GM19238 (cell line): Measurements from ENCODE around the gene OR2H2.
A peak's percentile ranks its signal among the peaks of the same experiment; 100 is the strongest.

Experiments
- DNase-seq: peaks from one replicate; pipeline ENCODE4 v3.0.0; 2011; ENCODE audit warnings: low spot score; ENCODE audit not compliant: insufficient read length

Gene OR2H2

DNA sequence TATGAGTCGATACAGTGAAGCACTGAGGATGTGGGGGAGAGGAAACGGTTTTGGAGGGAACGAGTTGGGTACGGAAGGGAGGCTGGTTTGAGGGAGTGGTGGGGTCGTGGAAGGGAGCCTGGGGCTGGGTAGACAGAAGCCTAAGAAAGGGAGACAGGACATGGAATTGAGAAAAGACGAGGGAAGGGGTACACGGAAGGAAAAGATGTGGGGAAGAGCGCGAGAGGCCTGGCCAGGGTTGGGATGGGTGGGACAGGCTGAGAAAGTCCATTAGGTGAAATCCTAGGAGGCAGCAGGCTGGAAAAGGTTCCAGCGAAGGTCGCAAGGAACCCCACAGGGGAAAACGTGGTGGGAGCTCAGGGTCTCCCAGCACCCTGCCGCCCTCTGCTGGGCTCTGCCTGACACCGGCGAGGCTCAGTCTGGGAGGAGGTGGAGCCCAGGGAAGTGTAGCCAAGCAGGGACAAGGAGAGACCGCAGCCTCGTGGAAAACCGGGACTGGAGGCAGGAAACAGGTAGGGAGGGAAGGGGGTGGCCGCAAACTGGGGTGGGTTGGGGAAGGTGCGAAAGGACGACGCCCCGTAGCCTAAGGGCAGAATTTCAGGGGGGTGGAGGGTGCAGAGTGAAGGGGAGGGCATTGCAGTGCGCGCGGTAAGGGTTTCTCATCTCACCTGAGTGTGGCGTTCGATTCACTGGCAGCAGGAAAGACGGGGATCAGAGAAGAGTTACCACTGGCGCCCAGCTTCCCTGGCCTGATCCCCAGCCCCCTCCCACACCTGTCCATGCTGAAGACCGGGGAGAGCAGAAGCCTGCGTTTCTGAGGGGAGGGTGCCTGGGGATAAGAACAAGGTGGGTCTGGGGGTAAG lies 43.7 kb downstream of the OR2H2 start:
- peak; percentile 71 for DNase-seq

DNA sequence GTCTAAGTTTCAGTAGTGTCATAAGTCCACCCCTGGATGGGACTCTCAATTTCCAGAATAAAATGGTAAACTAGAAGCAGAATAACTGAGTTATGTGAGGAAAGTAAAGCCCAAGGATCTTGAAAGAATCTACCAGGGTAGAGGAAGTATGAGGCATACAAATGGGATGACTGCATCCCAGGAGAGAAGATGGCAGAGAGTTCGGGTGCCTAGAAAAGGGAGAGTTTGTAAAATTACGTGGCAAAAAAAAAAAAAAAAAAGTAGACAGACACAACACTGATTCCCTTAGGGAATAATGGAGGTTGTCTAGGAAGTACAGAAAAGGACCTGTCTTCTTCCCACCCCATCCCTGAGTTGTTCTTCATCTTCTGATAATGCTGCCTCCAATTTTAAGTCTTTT lies 44.6 kb downstream of the OR2H2 start:
- no peak for DNase-seq

DNA sequence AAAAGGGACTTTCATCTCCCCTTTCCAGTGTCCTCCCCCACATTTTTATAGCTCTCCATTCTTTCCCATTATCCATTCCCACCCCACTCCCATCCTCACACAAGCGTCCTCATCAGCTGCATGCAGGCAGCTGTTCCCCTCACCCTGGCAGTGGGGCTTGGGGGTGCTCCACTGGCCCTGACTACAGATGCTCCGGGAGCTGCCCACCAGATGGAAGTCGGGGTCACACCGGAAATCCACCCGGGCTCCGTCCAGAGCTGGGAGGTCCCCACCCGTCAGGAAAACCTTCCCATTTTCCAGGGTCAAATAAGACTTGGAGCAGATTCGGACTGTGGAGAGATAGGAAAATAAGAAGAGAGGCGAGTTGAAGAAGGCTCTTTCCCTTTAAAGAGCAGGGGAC lies 45.4 kb downstream of the OR2H2 start:
- DNase-seq = no peak

DNA sequence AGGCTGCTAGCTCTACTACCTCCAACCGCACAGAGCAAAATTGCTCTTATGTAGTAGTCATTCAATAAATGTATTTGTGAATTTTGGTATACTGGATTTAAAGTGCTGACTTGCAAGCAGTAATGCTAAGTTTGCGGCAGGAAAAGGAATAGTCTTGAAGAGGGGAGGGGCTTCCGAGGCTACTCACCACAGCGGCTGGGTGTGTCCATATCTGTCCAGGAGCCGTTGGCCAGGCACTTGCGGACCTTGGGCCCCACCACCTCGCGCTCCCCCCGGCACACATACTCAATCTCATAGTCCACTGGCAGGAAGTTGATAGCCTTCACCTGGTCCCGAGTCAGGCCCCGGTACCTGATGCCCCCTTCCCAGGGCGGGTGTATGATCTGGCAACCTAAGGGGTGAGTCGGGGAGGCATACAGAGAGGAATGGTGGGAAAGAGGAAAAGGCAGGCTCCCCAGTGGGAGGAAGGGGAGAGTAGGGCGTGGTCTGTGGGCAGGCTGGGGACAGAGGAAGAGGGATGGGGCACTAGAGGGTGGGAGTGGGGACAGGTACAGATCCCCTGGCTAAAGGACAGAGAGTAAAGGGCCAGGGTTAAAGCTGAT lies 46.4 kb downstream of the OR2H2 start:
- DNase-seq = no peak

DNA sequence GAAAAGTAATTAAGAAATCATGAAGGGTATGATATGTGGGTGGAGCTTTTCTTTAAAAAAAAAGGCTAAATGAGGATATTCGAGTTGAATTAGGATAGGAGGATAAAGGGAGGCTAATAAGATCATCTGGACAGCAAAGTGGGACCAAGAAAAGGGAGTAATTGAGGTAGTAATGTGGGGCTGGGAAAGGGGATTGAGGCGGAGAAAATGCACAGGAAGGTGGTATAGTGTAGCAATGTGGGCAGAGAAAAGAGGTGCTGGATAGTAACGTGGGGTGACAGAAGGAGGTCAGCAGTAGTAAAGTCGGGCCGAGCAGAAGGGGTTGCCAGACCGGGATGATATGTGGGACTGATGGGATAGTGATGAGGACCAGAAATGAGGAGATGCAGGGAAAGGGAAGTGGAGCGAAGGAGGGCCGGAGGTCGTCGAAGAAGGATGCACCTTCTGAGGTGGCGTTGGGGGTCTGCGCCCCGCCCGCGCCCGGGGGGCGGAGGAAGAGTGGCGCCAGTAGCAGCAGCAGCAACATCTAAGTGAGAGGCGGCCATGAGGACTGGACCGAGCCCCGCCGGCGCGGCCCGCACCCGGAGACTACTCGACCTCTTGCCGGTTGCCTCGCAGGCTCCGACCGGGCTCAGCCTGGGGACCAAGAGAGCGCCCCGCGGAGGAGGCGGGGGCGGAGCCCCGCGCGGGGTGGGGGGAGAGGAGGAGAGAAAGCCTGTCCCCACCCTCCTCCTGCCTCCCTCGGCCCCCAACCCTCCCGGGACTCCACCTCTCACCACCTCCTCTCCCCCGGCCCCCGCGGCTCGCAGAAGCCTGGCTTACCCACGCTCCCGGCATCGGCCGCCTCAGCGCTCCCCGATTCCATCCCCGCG lies 47.2 kb downstream of the OR2H2 start:
- no peak for DNase-seq

DNA sequence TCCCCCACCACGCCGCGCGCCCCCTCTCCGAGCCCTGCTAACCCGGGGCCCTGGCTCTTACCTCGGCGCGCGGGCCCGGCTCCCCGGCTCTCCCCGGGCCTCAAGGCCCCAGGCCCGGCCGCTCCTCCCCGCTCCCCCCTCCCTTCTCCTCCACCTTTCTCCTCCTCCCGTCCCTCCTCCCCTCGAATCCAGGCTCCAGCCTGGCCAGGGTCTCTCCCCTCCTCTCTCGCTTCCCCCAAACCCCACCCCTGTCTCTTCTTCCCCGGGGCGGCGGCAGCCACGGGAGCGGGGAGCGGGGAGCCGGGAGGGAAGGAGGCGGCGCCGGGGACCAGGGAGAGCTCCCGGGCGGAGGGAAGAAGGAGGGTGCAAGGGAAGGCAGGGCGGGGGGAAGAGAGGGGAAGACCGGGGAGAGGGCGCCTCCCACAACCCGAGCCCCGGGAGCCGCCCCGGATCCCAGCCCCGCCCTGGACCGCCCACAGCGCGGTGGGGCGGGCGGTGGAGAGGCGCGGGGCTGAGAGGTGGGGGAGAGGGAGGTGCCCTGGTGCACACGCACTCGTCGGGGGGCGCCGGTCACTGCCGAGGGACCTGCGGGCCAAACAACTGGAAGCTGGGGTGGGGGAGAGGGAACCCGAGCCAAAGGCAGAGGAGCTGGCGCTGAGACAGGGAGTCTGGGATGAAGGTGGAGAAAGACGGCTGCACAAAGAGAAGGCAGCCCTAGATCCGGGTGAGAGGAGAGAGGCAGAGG lies 48.0 kb downstream of the OR2H2 start, which contains the start of gene GABBR1:
GABBR1 (minus strand) TSS at position 395 of the 745 bp plus-strand sequence. CDS start 798 bp downstream, outside the sequence.
- peak; percentile 86 for DNase-seq

- DNase-seq = no peak
Observed at GRCh38 chr6:29633534-29633905, 48.6 kb downstream of the OR2H2 start.

DNA sequence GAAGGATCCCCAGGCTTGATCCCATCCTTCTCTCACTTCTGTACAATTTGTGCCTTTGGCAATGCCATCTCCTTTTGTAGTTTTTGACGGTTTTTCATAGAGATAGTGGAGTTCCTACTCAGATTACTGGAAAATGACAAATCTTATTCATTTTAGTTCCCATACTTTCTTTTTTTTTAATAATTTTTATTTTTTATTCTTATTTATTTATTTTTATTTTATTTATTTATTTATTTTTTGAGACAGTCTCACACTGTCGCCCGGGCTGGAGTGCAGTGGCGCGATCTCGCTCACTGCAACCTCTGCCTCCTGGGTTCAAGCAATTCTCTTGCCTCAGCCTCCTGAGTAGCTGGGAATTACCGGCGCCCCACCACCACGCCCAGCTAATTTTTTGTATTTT lies 52.3 kb downstream of the OR2H2 start:
- no peak for DNase-seq
